Stimulated activated CD8-positive, alpha-beta memory T cell treated with anti-CD3 and anti-CD28 coated beads, Interleukin-4, amount 100 ng/mL, for 24 hours (primary cell): ENCODE measurements around the gene DOCK8.
A peak's percentile ranks its signal among the peaks of the same experiment; 100 is the strongest.

Experiments
- DNase-seq: peaks from one replicate; pipeline ENCODE4 v3.0.0-alpha.2; 2020; ENCODE audit warnings: low read depth

The DOCK8 gene

DNA sequence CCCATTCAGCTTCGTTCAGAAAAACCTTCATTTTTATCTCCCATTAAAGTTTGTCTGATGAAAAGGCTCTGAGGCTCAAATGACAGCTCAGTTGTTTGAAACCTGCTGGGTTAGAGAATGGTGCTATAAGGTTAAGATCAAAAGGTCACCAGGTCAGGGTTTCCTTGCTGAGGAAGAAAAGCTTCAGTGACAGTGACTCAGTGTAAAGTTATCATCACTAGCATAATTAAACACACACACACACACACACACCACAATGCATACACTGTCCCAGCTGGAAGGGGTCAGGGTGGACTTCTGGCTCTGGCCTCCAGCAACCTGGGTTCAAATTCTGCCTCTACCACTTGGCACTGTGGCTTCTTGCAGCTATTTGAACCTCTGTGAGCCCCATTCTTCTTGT lies 281.1 kb downstream of the DOCK8 start:
- DNase-seq, result no peak

DNA sequence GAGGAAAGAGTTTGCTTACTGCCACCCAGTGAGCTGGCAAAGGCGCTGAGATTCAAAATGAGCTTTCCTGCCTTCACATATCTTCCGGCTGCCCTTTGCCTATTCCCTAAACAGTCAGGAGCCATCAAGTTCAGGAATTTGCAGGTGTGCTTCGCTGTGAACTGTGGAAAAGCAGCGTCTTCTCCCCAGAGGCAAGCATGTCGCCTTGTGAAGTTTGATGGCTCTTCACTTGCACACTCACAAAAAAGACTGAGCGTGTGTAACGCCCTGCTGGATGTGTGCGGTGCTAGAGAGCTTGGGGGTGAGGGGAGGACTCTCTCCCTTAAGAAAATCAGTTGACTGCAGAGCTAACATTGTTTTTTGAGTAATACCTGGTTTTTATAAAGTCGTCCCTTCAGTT lies 288.7 kb downstream of the DOCK8 start:
- DNase-seq, result no peak

DNA sequence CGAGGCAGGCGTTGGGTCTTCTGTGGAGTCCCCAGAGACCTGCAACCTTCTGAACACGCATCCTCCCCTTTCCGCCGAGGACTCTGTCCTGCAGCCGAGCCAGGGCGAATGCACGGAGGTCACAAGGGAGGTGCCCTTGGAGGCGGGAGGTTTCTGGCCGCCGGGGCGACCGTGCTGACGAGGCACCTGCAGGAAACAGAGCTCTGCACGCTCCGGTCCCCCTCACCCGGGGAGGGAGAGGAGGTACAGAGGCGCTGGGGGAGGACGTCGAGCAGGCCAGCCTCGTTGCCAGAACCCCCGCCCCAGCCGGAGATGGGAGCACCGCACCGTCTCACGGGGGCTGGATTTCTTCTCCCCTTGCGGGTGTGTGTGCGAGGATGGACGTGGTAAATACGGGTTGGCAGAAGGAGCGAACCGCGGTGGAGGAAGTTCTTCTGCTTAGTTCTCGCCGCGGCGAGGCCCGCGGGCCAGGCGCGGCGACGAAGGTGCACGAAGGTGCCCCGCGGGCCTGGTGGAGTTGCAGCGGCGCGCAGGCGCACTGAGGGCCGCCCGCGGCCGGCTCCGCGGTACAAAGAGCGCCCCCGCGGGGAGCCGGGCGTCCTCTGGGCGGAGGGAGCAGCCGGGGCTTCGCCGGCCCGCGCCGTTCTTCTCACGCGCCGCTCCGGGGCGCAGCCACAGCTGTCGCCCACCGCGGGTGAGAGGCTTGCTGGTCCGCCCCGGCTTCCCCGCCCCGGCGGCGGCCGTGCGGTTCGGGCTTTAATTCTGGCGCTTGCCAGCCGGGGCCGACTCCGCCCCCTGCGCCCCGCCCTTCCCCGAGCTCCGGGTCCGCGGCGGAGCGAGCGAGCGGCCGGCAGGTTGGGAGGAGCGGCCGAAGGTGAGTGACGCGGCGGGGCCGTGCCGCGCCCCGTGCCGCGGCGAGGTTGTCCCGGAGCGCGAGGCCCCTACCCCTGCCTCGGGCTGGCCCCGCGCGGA lies 289.5 kb downstream of the DOCK8 start, which contains the start of gene KANK1:
Gene KANK1 (plus strand): TSS at position 815 of the 972 bp plus-strand sequence.
- DNase-seq, result peak; percentile 59

DNA sequence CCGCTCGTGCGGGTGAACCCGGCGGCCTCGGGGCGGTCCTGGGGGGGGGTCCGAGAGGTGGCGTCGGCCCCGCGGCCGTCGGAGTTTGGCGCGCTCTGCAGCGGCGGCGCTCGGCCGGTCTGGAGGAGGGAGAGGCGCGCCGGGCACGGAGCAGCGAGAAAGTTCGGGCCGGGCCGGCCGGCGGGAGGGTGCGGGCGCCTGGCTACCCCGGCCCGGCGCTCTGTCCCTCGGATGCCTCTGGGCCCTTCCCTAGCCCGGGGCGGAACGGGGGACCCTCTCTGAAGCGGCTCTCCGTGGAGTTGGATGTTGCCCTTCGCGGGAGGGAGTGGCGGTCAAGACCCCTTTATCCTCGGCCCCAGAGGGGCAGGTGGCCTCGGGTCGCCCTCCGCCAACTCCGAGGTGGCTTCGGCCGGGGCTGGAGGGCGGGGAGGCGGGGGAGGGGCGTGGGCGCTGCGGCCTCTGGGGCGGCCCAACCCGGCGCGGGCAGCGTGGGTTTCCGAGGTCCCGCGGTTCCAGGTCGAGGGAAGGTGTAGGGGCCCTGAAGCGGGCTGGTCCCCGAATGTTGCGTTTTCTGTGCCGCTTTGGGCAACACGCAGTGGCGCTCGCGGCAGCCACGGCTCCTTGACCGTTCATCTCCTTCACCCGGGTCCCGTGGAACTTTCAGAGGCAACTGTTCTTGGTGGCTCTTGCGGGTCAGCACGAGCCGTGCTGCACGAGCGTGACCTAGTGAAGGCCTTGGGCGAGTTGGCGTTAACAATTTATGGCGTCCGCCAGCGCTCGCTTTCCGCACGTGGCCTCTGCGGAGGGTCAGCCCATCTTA lies 290.5 kb downstream of the DOCK8 start:
- no peak for DNase-seq

DNA sequence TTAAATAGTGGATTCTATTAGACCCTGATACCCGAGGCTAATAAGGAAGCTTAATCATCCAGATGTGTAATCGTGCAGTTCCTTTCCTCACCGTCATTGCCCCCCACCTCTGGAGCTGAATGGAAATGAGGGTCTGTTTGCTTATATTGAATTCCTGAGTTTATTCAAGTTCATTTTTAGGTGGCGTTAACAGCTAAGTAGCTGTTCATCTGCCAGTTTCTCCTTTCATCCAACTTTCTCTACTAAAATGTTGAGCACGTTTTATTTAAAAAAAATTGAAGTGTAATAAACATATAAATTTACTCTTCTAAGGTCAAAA lies 291.0 kb downstream of the DOCK8 start:
- no peak for DNase-seq

DNA sequence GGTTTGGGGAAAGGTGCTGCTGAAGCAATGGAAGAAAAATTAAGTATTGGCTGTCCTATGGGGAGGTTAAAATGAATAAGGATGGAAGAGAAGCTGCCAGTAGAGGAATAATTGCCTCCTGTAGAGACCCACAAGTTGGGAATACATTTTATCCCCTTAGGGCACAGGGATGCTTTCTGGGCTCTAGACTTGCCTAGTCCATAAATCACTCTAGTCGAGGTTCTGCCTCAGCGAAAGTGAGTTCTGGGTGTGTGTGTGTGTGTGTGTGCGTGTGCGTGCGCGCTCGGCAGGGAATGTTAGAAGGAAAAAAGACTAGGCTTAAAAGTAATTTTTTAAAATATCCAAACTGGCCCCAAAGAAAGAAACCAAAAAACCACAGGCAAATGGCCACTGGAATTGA lies 291.6 kb downstream of the DOCK8 start:
- no peak for DNase-seq

DNA sequence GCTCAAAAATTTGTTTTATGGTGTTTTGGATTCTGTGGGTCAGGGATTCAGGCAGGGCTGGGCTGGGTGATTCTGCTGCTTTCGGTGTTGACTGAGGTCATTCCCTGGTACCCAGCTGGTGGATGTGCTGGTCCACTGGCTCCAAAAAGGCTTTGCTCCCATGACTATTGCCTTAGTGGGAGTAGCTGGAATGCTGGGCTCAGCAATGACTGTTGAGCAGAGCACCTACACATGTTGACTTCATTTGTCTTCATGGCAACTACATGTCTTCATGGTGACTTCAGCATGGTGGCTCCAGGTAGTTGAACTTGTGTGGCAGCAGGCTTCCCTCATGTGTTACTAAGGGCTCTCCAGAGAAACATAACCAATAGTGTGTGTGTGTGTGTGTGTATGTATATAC lies 297.2 kb downstream of the DOCK8 start:
- no peak for DNase-seq

DNA sequence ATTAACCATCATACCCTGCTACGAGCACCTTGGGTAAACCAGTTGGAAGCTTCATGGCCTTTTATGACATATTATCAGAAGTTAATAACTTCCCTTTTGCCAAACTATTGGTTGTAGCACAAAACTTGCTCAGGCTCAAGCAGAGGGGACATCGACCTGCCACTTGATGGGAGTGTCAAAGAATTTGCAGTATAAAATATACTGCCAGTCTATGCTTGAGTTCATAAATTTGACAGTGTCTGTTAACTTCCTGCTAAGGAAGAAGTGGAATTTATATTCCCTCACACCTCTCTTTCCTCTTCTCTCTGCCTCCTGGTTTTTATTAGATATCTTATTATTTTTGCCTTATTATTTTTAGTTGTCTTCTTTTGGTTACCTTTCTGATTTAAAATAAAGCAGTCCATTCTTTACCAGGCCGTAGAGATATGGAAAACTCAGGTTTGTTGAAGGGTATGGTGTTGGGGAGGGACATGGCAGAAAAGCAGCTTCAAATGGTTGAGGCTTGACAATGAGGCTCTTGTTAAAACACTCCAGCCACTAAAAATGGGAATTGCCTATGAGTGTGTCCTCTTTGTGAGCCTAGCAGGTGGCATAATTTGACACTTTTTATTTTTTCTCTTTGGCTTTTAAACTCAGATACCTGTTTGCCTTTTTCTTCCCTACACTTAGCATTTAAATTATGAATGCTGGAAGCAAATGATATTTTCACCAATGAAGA lies 298.0 kb downstream of the DOCK8 start:
- DNase-seq, result no peak
